ENCODE data around the gene SHISA6. TPM values are rescaled to one million over a fixed set of nuclear protein-coding genes. Genes with fewer than 3 reads are reported as not detected.

SHISA6 gene
- total RNA-seq = not detected in 2 replicates

GRCh38 chr17:11240841-11241610 lies at the start of gene SHISA6:
Gene SHISA6 (plus strand): TSS chr17:11241213.
- DNase-seq (ENCODE audit: low read depth) = no peak

GRCh38 chr17:11195801-11196200 lies 45.2 kb upstream of the SHISA6 start:
- DNase-seq (ENCODE audit: low read depth) = no peak

DNA sequence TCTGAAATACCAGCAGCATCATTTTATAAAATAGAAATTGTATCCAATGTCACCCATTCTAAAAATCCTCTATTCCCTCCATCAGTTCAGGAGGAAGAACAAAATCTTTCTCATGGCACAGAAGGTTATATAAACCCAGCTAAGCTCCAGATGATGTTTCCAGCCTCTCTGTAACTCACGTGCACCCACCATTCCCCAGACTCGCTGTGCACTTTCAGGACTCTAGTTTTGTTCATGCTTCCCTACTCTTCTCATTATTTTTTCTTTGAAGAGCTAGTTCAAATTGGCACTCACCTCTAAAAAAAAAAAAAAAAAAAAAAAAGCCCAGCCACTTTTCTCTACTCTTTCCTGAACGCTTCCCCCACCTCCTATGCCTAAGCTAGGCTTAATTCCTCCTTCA lies 36.0 kb upstream of the SHISA6 start:
- no peak for DNase-seq (ENCODE audit: low read depth)

GRCh38 chr17:11205659-11206058 lies 35.4 kb upstream of the SHISA6 start:
- DNase-seq (ENCODE audit: low read depth) = no peak

DNA sequence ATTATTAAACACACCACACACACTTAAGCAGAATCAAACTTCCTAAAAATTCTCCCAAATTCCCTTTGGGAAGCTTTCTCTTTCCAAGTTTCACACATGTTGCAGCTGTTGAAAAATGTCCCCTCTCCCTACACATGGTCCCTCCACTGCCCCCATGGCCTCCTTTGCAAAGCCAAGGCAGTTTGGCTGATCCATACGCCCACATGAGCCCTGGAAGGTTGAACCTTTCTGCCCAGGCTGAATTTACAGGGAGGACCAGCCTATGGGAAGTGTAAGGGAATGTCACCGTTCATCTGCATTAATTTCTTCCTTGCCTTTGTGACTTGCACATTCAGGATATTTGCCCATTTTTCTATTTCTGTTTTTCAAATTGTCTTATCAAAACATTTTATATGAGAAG lies 31.1 kb upstream of the SHISA6 start:
- DNase-seq (ENCODE audit: low read depth) = no peak

GRCh38 chr17:11212792-11213191 lies 28.2 kb upstream of the SHISA6 start:
- DNase-seq (ENCODE audit: low read depth) = no peak

DNA sequence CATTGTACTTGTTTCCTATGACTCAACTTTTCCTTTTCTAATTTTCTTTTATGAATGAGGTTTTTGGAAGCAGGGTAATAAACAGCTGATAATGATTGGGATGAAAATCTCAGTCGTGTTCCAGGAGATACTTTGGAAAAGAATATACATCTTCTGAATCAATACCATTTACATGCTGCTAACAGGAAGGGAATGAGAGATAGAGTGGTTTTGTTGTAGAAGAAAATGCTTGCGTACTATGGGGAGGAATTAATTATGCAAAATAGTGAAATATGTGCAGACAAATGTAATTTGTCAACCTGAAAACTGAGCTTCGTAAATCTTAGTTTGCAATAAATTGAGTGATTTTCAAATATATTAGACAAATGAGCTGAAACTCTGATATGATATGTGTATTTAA lies 24.0 kb upstream of the SHISA6 start:
- no peak for DNase-seq (ENCODE audit: low read depth)

DNA sequence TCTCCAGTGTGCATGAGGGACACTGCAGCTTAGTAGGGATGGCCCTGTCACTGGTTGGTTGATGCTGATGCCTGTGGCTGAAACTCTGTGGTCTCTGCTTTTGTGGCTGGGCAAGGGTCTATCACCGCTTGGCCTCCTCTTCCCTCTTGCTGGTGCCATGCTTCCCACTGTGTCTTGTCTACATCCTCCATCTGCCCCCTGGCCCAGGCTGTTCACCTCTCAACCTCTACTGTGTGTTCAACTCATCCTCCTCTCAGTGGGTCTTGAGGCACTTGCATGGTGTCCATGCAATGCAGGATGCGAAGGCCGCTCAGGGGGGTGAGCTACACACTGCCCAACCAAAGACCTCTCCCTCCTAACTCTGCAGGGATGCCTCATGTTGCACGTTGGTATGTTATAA lies 19.8 kb upstream of the SHISA6 start:
- no peak for DNase-seq (ENCODE audit: low read depth)

- DNase-seq (ENCODE audit: low read depth) = no peak
Measured at GRCh38 chr17:11221721-11222120, 19.3 kb upstream of the SHISA6 start.

- DNase-seq (ENCODE audit: low read depth) = no peak
Measured at GRCh38 chr17:11238705-11239104, 2.3 kb upstream of the SHISA6 start.

DNA sequence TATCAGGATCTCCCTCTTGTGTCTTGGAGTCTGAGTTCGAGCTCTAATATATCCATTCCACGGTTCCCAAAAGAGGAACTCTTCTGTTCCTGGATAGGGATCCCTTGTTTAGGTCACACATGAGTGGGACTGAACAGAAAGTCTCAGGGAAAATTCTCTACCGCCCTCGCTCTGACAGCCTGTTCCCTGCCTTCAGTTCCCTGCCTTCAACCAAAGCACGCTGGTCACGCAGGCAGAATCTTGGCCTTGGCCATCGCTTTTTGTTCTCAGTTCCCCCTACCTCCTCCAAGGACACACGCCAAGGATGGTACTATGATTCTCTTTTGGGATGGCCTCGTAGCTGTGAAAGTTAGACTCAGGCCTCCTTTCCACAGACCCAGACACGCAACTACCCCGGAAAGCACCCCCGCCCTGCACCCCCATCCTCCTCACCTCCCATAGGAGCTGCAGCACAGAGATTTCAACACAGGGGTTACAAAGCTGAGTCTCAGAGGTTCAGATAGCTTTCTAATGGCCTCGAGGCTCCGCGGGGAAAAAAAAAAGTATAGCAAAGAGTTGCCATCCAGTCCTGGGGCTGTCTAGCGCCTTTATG lies 1.5 kb upstream of the SHISA6 start:
- DNase-seq (ENCODE audit: low read depth) = no peak

DNA sequence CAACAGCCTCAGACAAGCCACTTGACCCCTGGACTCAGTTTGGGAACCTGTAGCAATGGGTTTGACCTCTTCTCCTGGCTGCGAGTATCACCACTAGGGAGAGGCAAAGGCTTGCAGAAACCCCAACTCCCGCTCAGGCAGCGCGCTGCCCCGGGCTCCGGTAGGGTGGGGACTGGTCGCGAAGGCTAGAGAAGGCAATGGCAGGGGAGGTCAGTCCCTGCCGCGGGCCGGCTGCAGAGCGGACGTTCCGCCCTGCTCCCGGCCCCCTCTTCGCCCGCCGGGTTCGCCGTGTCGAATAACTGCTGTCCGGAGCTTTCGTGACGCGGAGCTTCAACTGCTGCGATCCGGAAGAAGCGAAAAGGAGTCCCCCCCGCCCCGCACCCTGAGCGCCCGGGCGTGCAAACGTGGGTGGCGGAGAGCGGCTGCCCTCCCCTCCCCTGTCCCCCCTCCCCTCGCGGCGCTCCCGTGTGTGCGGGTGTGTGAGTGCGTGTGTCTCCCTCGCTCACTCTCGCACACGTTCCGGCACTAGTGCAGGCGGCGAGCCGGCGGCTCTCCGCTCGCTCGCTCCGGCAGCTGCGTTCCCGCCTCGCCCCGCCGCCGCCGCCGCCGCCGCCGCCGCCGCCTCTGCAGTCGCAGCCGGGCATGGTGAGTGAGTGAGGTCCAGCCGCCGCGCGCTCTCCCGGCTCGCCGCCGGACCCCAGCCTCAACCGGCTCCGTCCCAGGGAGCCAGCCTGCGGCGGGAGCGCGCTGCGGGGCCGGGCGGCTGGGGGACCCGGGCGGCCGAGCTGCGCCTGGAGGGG lies 772 bp upstream of the SHISA6 start:
- DNase-seq (ENCODE audit: low read depth) = no peak

GRCh38 chr17:11241611-11242226 lies 706 bp downstream of the SHISA6 start:
- DNase-seq (ENCODE audit: low read depth) = no peak

GRCh38 chr17:11242411-11242810 lies 1.4 kb downstream of the SHISA6 start:
- no peak for DNase-seq (ENCODE audit: low read depth)

GRCh38 chr17:11244776-11245175 lies 3.8 kb downstream of the SHISA6 start:
- no peak for DNase-seq (ENCODE audit: low read depth)

DNA sequence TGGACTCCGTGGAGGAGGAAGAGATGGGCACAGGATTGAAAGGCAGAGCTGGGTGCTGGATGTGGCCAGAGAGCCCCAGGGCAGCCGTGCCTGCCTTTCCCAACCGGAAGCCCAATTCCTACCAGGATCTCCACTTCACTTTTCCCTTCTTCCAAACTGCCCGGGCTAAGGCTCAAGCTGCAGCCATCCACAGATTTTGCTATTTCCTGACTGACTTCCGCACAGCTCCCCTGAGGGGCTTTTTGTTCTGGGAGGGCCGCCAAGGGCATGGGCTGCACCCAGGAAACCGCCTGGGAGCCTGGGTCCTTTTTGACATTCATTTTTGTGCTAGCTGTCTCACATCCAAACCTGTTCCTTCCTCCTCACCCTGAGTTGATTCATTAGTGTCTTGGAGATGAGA lies 4.2 kb downstream of the SHISA6 start:
- DNase-seq (ENCODE audit: low read depth) = no peak

DNA sequence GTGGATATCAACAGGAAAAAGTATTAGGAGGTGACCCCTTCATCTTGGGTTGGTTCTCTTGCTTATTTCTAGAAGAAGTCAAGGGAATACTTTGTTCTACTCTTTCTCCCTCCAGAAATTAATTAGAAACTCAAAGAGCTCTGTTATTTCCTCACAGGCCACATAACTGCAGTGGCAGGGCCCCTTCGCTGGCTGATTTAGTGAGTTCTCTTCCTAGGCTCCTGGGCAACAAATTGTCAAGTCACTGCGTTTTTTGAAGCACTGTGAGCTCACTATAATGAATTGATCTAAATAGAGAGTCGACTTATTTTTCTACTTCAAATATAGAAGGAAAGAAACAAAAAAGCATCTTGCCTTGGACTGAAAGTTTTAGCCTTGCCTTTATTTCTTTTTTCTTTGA lies 4.8 kb downstream of the SHISA6 start:
- no peak for DNase-seq (ENCODE audit: low read depth)

GRCh38 chr17:11250161-11250560 lies 9.1 kb downstream of the SHISA6 start:
- no peak for DNase-seq (ENCODE audit: low read depth)

DNA sequence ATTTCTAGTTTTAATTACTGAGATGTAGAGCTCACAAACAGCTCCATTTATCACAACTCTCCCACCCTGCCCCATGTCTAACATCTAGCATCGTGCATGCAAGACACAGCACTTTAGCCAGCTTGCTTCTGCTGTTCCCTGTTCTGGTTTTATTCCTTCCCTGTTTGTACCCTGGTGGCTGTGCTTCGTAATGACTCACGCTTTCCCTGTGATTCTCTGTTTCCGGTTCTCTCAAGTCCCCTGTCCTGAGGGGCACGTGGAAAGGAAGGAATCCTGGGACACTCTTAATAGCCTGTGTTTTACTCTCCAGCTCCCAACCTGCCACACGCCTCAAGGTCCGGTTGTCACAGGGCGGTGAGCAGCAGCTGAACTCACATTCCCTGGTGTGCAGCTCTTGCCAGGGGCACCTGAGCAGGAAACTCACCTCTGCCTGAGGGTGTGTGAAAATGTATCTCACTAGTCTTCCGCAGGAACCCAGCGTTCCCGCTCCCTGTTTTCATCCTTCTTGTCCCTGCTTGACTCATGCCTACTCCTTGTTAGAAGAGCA lies 10.6 kb downstream of the SHISA6 start:
- DNase-seq (ENCODE audit: low read depth) = no peak

- no peak for DNase-seq (ENCODE audit: low read depth)
Measured at GRCh38 chr17:11252146-11252545, 11.1 kb downstream of the SHISA6 start.

DNA sequence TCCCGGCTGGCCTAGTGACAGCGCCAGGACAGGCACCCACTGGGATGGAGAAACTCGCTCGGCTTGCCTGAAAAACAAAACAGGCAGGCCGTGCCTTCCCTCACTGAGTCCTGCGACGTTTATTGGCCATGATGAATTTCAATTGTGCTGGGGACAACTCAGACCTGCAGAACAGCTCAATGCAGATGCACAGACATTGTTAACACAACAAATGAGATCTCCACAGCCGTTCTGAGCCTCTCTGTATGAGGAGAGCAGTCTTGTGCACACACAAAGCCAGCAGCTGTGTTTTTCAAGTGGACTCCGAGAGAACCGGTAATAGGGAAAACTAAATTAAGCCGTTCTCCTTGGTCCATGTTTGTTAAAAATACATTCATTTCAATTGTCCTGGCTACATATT lies 15.9 kb downstream of the SHISA6 start:
- DNase-seq (ENCODE audit: low read depth) = no peak

- no peak for DNase-seq (ENCODE audit: low read depth)
Measured at GRCh38 chr17:11264183-11264871, 23.3 kb downstream of the SHISA6 start.
